Measurements from ENCODE around the gene STRN4.

Gene STRN4

GRCh38 chr19:46745030-46745429 lies 1.2 kb downstream of the STRN4 start:
- DNase-seq (ENCODE audit: low read depth in 2 of 2), result no peak

- no peak for DNase-seq (ENCODE audit: low read depth in 2 of 2)
Observed at GRCh38 chr19:46744005-46744691, 2.1 kb downstream of the STRN4 start.

- DNase-seq (ENCODE audit: low read depth in 2 of 2), result no peak
Observed at GRCh38 chr19:46742926-46743480, 3.2 kb downstream of the STRN4 start.

GRCh38 chr19:46741447-46741846 lies 4.8 kb downstream of the STRN4 start:
- DNase-seq (ENCODE audit: low read depth in 2 of 2), result no peak

- DNase-seq (ENCODE audit: low read depth in 2 of 2), result no peak
Observed at GRCh38 chr19:46739290-46739771, 6.9 kb downstream of the STRN4 start.

GRCh38 chr19:46737761-46738171 lies 8.5 kb downstream of the STRN4 start:
- DNase-seq (ENCODE audit: low read depth in 2 of 2), result no peak

- DNase-seq (ENCODE audit: low read depth in 2 of 2), result no peak
Observed at GRCh38 chr19:46737298-46737654, 9.0 kb downstream of the STRN4 start.

GRCh38 chr19:46736531-46737297 lies 9.5 kb downstream of the STRN4 start:
- DNase-seq (ENCODE audit: low read depth in 2 of 2), result no peak

GRCh38 chr19:46733690-46734292 lies 12.5 kb downstream of the STRN4 start:
- DNase-seq (ENCODE audit: low read depth in 2 of 2), result no peak

GRCh38 chr19:46732966-46733689 lies 13.1 kb downstream of the STRN4 start:
- DNase-seq (ENCODE audit: low read depth in 2 of 2), result no peak

- no peak for DNase-seq (ENCODE audit: low read depth in 2 of 2)
Observed at GRCh38 chr19:46732172-46732938, 13.9 kb downstream of the STRN4 start.

- DNase-seq (ENCODE audit: low read depth in 2 of 2), result no peak
Observed at GRCh38 chr19:46731584-46731983, 14.7 kb downstream of the STRN4 start.

GRCh38 chr19:46731007-46731501 lies 15.2 kb downstream of the STRN4 start:
- DNase-seq (ENCODE audit: low read depth in 2 of 2), result no peak

- no peak for DNase-seq (ENCODE audit: low read depth in 2 of 2)
Observed at GRCh38 chr19:46730595-46730994, 15.7 kb downstream of the STRN4 start.

- DNase-seq (ENCODE audit: low read depth in 2 of 2), result no peak
Observed at GRCh38 chr19:46730187-46730586, 16.1 kb downstream of the STRN4 start.

- DNase-seq (ENCODE audit: low read depth in 2 of 2), result no peak
Observed at GRCh38 chr19:46729696-46730095, 16.6 kb downstream of the STRN4 start.

- DNase-seq (ENCODE audit: low read depth in 2 of 2), result peak; percentile 65 to 80
Observed at GRCh38 chr19:46728693-46729339, 17.4 kb downstream of the STRN4 start.

- DNase-seq (ENCODE audit: low read depth in 2 of 2), result no peak
Observed at GRCh38 chr19:46728208-46728607, 18.0 kb downstream of the STRN4 start.

- DNase-seq (ENCODE audit: low read depth in 2 of 2), result no peak
Observed at GRCh38 chr19:46727757-46728156, 18.5 kb downstream of the STRN4 start.

- DNase-seq (ENCODE audit: low read depth in 2 of 2), result no peak
Observed at GRCh38 chr19:46726971-46727501, 19.2 kb downstream of the STRN4 start.

All from stimulated activated CD8-positive, alpha-beta memory T cell treated with anti-CD3 and anti-CD28 coated beads, Interleukin-7, amount 100 ng/mL, for 1 hour (primary cell).